ENCODE measurements around the gene SPSB2.
"Not testable (repeated sequence)": the region's sequence is repeated elsewhere in the genome, so short reads cannot be mapped to it uniquely, and the experiment has no call there.

SPSB2 gene

GRCh38 chr12:6871052-6871957 is 1.8 kb downstream of the SPSB2 start:
- in situ Hi-C loops (cut with MboI; ENCODE audit: low sequenced_read_pairs): no loop called here

GRCh38 chr12:6870304-6870703 is 2.8 kb downstream of the SPSB2 start:
- in situ Hi-C loops (cut with MboI; ENCODE audit: low sequenced_read_pairs): not testable (repeated sequence)

GRCh38 chr12:6869049-6870021 is 3.8 kb downstream of the SPSB2 start:
- in situ Hi-C loops (cut with MboI; ENCODE audit: low sequenced_read_pairs): no loop called here

DNA sequence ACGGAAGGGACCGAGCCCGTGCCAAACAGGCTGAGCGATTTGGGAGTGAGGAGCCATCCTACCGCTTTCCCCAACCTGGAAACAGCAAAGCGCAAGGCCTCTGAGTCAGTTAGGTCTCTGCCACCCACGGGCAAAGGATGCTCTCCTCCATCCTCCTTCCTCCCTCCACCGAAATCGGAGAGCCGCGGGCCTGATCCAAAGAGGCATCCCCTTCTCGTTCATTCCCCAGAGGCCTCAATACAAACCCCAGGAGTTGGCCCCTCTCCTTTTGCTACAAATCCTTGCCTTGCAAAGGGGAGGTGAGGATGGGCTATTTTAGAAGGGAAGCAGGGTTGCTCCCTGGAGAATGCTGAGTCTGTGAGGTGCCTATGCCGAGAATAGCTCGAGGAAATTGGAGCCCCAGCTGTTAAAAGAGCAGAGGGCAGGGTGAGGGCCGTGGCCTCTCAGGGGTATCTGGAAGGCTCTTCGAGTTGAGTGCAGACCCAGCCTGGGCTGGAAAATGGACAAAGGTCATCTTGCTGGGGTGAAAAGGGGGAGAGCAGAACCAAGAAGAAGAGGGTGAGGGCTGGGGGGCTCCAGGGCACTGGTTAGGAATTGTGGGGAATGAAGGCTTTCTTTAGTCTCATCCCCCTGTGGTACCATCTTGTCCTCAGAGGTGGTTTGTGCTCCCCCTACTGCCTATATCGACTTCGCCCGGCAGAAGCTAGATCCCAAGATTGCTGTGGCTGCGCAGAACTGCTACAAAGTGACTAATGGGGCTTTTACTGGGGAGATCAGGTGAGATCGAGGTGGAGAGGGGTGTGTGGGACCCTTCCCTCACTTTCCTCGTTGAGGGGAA is 4.7 kb downstream of the SPSB2 start:
- in situ Hi-C loops (cut with MboI; ENCODE audit: low sequenced_read_pairs): no loop called here

DNA sequence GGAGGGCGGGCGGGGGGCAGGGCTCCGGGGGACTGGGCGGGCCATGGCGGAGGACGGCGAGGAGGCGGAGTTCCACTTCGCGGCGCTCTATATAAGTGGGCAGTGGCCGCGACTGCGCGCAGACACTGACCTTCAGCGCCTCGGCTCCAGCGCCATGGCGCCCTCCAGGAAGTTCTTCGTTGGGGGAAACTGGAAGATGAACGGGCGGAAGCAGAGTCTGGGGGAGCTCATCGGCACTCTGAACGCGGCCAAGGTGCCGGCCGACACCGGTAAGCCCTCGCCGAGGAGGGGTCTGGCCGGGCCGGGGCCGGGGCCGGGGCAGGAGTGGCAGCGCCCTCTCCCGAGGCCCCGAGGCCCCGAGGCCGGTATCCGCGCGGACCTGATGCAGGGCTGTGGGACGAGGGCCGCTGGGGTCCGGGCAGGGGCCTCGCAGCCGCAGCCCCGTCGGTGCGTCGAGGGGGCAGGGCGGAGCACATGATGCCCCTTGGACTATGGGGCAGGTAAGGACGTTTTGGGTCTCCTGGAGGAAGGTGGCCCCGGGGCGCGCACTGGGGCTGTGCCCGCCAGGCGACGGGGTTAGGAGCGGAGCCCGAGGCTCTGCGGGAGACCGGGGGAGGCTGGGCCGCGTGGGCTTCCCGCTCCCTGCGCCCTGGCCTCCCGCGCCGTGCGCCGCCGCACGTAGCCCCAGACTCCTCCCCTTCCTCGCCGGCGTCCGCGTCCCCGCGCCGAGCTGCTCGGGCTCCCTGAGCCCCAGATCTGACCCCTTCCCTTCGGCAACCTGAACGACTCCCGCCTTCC is 5.5 kb downstream of the SPSB2 start, which contains the start of gene TPI1:
TSS of gene TPI1 (plus strand) at position 119 of the 798 bp plus-strand sequence. CDS start at position 155, 36 bp downstream.
- in situ Hi-C loops (cut with MboI; ENCODE audit: low sequenced_read_pairs): no loop called here

GRCh38 chr12:6866920-6867412 is 6.1 kb downstream of the SPSB2 start:
- in situ Hi-C loops (cut with MboI; ENCODE audit: low sequenced_read_pairs): no loop called here

DNA sequence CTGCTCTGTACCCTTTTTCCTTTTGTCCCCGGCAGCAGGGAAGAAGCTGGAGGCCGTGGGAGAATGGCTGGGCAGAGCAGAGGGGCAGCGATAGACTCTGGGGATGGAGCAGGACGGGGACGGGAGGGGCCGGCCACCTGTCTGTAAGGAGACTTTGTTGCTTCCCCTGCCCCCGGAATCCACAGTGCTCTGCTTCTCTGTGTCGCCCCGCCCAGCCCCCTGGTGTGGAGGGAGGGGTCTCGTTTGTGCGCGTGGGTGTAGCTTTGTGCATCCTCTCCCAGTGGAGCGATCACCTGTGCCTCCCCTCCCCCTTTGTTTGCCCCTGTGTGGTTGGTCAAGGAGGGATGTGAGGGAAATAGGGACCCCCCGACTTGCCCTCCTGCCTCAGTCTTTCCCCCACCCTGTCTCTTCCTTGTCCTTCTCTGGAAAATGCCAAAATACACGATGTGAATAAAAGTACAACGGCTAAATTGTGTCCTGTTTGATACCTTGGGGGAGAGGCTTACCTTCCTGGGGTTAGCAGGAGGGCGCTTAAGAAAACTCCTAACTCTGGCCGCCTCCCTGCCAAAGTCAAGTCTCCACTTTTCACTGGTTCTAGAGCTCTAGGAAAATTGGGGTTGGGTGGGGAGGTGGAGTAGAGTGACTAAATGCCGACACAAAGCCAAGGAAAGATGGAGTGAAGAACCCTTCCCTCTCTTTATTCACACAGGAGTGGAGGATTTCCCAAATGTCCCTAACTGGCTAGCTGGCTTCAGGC is 6.8 kb downstream of the SPSB2 start:
- in situ Hi-C loops (cut with MboI; ENCODE audit: low sequenced_read_pairs): no loop called here

GRCh38 chr12:6865307-6865706 is 7.8 kb downstream of the SPSB2 start:
- in situ Hi-C loops (cut with MboI; ENCODE audit: low sequenced_read_pairs): not testable (repeated sequence)

- in situ Hi-C loops (cut with MboI; ENCODE audit: low sequenced_read_pairs): no loop called here
Observed at GRCh38 chr12:6863586-6864321, 9.3 kb downstream of the SPSB2 start.

- in situ Hi-C loops (cut with MboI; ENCODE audit: low sequenced_read_pairs): no loop called here
Observed at GRCh38 chr12:6863033-6863432, 10.1 kb downstream of the SPSB2 start.

DNA sequence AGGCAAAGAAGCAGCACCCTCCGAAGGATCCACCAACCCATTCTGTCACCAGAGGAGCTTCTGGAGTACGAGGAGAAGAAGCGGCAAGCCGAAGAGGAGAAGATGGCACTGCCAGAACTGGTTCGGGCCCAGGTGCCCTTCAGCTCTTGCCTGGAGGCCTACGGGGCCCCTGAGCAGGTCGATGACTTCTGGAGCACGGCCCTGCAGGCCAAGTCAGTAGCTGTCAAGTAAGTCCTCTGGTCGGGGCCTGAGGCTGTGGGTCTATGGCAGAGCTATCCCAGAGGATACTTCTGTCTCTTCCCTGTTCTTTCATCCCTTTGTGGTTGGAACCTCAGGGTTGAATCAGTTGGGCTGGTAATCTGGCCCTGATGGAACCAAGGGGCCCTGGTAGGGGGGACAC is 11.7 kb downstream of the SPSB2 start:
- in situ Hi-C loops (cut with MboI; ENCODE audit: low sequenced_read_pairs): no loop called here

GRCh38 chr12:6860942-6861341 is 12.2 kb downstream of the SPSB2 start:
- in situ Hi-C loops (cut with MboI; ENCODE audit: low sequenced_read_pairs): no loop called here

- in situ Hi-C loops (cut with MboI; ENCODE audit: low sequenced_read_pairs): no loop called here
Observed at GRCh38 chr12:6860116-6860515, 13.0 kb downstream of the SPSB2 start.

GRCh38 chr12:6858799-6859198 is 14.3 kb downstream of the SPSB2 start:
- in situ Hi-C loops (cut with MboI; ENCODE audit: low sequenced_read_pairs): no loop called here

GRCh38 chr12:6855322-6855721 is 17.8 kb downstream of the SPSB2 start:
- in situ Hi-C loops (cut with MboI; ENCODE audit: low sequenced_read_pairs): no loop called here

GRCh38 chr12:6854036-6854435 is 19.1 kb downstream of the SPSB2 start:
- in situ Hi-C loops (cut with MboI; ENCODE audit: low sequenced_read_pairs): no loop called here

DNA sequence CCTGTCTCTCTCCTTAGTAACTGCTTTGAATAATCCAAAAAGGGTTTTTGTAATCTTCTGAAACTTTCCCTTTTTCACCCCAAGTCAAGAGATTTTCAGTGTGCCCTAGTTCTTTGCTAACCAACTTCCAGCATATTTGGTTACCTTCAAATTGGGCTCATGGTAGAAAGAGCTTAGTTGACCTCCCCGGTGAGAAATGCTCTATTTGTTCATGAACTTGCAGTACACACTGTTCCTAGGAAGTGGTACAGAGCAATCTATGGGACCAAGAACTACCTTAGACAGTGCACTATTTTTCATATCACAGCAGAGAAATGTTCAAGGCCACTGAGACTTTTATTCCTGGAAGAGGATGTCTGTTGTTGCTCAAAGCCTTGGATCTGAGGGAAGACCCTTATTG is 19.5 kb downstream of the SPSB2 start:
- in situ Hi-C loops (cut with MboI; ENCODE audit: low sequenced_read_pairs): no loop called here

- in situ Hi-C loops (cut with MboI; ENCODE audit: low sequenced_read_pairs): no loop called here
Observed at GRCh38 chr12:6852651-6853354, 20.3 kb downstream of the SPSB2 start.

Data from hTERT RPE-1 (cell line).